ENCODE measurements around the gene RNF121.

Gene RNF121

DNA sequence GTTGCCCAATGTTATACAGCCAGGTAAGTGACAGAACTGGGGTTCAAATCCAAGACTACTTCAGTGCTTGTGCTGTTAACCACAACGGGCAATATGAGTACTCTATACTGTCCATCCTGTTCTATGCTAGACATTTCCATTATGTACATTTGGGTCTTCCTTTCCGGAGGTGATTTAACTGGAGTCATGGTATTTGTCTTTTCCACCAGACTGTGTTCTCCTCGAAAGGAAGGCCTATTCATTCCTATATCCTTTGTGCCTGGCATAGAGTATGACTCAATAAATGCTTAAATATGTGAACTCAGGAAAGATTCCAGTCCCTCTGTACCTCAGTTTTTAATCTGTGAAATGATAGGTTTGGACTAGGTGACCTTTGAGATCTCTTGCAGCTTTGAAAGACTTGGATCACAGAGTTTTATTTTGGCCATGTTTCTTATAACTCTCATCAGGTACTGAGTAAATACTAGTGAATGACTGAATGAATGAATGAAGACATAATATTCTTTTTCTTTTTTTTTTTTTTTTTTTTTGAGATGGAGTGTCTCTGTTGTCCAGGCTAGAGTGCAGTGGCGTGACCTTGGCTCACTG is 6.6 kb downstream of the RNF121 start:
- DNase-seq: no peak

DNA sequence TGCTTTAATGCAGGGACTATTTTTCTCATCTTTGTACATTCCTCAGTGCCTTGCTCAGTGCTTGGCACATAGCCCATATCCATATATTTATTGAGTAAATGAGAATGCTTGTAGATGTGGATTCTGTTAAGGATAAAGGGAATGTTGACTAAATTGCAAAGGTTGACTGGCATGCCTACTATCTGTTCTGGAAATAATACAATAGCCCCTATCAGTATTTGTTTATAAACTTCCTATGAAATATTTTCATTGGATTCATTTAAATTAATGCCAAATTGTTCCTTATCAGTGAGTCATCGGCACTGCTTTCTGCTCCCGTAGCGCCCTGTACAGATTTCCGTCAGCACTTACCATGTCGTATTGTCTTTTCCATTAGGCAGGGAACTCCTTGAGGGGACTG is 8.0 kb downstream of the RNF121 start:
- DNase-seq: no peak

DNA sequence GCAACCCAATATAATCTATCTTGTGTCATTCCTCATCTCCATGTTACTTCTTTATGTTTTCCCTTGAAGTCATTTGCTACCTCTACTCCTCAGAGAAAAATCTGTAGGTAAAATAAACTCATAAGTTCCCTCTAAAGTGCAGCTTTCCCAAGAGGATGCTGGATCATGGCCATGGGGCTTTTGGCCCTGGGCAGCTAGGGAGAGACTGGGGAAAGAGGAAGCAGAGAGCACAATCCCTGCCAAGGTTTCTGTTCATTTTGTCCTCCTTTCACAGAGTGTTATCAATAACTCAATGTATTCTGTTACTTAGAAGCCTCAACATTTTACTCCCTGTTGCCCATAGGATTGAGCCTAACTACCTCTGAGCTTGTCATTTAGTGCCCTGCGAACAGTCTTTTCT is 9.0 kb downstream of the RNF121 start:
- no peak for DNase-seq

DNA sequence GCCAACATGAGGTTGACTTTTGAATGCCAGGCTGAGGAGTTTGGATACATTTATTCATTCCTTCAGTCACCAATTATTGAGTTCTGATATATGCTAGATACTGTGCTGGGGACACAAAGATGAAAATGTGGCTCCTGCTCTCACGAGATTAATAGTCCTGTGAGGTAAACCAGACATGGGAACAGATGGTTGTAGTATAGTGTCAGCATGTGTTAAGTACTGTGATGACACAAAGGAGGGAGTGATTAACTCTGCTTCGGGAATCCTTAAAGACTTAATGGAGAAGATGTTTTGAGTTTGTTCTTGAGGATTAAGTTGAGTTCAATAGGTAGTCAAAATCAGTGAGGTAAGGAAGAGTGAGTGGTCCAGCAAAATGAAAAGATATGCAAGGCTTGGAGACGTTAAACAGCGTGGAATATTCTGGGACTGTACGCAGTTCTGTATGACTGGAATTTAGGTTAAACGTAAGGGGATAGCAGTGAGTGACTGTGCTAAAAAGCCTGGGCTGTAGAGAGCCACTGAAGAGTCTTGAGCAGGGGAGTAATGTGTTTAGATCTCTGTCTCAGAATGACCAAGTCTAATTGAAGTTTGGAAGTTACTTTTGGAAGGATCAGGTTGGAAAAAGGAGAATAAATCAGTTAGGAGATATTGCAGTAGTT is 11.8 kb downstream of the RNF121 start:
- no peak for DNase-seq

DNA sequence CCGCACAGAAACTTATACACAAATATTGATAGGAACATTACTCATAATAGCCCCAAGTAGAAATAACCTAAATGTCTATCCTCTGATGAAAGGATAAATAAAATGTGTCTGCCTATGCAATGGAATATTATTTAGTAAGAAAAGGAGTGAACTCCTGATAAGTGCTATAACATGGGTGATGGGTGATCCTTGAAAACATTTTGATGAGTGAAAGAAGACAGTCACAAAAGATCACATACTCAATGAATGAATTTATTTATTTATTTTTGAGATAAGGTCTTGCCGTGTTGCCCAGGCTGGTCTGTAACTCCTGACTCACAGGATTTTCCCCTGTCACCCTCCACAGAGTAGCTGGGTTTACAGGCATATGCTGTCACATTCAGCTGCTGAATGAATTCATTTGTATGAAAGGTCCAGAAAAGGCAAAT is 17.3 kb downstream of the RNF121 start:
- no peak for DNase-seq

DNA sequence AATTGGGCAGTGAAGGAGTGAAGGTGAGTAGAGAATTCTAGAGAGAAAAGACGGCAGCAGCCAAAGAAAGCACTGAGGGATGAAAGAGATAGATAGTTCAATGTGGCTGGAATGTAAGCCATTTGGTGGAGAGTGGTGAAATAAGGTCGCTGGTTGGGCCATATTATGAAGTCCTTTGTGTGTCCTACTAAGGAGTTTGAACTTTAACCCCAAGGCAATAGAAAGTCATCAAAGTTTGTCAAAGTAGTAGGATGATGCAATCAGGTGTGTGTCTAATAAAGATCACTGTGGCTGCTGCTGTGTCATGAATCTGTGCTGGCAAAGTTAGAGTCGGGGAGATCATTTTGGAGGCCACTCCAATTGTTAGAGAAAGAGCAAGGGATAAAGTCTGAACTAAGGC is 18.7 kb downstream of the RNF121 start:
- no peak for DNase-seq

DNA sequence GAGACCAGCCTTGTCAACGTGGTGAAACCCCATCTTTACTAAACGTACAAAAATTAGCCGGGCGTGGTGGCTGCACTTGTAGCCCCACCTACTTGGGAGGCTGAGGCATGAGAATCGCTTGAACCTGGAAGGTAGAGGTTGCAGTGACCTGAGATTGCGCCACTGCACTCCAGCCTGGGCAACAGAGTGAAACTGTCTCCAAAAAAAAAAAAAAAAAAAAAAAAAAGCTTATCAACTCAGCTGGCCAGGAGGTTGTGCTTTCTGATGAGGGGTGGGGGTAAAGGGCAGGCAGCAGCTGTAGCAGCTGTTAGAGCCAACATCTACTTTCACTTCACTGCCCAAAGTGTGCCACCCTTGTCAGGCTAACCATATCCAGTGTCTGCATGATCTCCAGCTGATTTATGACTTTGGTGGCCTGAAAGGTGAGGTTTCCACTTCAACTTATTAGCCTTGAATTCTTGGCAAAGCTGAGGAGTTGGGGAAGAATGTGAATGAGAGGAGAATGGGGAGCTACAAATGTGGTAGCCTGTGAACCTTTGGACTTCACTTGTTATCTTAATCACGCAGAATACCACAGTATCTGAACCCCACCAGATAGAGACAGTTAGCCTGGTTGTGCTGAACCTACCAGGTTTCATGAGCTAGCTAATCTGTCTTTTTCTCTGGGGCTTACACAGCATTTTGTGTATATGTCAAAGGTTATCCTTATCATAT is 19.6 kb downstream of the RNF121 start:
- no peak for DNase-seq

DNA sequence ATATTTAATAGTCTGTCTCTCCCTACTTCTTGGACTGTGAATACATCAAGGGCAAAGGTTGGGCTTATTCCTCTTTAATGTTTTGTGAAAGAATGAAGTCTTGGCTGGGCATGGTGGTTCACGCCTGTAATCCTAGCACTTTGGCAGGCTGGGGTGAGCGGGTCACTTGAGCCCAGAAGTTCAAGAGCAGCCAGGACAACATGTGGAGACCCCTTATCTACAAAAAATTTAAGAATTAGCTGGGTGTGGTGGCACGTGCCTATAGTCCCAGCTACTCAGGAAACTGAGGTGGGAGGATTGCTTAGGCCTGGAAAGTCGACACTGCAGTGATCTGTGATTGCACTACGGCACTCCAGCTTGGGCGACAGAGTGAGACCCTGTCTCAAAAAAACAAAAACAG is 20.2 kb downstream of the RNF121 start:
- no peak for DNase-seq

DNA sequence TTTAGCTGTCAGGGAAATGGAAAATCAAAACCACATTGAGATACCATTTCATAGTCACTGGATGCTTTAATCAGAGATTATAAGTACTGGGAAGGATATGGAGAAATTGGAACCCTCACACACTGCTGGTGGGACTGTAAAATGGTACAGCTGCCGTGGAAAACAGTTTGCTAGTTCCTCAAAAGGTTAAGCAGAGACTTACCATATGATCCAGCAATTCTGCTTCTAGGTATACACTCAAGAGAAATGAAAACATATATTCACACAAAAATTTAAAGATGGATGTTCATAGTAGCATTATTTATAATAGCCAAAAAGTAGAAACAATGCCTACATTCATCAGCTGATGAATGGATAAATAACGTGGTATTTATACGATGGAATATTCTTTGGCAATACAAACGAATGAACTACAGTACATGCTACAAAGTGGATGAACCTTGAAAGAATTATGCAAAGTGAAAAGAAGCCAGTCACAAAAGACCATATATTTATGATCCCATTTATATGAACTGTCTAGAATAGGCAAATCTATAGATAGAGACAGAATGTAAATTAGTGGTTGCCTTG is 23.0 kb downstream of the RNF121 start:
- DNase-seq: no peak

DNA sequence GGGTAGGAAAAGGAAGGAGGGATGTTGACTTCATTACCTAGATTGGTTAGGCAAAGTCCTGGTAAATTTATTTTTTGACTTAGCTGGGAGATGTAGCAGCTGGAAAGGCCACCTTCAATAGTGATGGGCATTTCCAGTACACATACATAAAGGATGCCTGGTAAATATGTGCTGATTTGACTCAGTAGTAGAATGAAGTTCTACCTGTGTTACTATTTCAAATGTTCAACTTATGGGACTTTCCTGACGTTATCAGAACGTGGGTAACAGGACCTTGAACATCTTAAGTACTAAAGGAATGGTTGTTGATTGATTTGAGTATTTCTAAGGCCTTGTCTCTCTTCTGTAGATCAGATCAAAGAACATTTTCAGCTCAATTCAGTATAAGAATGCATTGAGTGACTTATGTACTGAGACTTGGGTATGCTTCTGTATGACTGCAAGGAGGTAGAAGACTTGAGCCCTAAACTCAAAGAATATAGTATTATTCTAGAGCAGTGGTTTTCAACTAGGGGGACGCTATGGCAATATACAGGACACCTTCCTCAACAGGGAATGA is 27.1 kb downstream of the RNF121 start:
- no peak for DNase-seq

DNA sequence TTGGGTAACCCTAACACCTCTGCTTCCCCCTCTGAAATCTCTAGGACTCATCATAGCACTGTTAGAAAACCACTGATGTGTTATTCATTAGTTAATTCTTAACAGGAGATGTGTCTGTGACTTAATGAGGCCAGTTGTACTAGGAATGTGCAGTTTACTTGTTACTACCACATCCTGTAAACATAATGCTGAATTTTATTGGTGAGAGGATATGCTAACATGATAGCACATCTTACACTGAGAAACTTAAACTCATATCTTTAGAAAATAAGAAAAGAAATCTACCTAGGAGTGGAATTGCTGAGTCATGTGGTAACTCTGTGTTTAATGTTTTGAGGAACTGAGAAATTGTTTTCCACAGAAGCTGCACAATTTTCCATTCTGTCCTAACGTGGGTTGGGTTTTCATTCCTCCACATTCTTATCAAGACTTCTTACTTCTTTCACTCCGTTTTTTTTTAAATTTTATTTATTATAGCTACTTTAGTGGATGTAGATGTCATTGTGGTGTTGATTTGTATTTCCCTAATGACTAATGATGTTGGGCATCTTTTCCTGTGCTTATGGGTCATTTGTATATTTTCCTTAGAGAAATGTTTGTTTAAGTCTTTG is 33.7 kb downstream of the RNF121 start:
- DNase-seq: no peak

DNA sequence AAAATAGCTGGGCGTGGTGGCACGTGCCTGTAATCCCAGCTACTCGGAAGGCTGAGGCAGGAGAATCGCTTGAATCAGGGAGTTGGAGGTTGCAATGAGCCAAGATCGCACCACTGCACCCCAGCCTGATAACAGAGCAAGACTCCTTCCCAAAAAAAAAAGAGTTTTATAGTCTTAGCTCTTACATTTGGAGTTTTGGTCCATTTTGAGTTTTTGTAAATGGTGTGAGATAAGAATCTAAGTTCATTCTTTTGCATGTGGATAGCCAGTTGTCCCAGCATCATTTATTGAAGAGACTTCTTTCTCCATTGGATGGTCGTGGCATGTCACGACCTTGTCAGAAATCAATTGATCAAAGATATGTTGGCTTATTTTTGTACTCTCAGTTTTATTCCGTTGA is 34.6 kb downstream of the RNF121 start:
- DNase-seq: no peak

DNA sequence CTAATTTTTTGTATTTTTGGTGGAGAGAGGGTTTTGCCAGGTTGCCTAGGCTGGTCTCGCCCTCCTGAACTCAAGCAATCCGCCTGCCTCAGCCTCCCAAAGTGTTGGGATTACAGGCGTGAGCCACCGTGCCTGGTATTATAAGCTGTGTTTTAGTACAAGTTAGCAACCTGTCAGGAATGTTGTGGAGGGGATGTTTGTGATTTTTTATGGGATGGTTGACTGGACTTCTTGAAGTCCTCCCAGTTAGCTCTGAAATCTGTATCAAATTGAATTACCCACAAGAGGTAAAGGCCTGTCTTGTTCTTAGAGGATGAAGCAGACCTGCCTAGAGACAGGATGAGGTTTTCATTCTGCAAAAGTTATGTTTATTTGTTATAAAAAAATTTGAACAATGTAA is 35.8 kb downstream of the RNF121 start:
- DNase-seq: no peak

DNA sequence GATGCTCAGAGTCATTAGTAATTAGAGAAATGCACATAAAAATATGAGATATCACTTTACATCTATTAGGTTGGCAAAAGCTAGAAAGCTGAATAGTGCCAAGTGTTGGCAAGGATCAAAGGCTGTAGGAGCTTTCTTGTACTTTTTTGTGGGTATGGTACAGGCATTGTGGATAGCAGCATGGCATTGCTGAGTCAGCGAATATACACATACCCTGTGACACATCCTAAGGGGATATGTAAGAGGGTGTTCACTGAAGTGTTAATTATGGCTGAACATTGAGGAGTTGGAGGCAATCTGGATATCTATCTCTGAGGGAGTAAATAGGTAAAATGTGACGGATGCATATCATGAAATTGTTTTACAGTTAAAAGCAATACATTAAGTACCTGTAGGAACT is 42.8 kb downstream of the RNF121 start:
- DNase-seq: no peak

DNA sequence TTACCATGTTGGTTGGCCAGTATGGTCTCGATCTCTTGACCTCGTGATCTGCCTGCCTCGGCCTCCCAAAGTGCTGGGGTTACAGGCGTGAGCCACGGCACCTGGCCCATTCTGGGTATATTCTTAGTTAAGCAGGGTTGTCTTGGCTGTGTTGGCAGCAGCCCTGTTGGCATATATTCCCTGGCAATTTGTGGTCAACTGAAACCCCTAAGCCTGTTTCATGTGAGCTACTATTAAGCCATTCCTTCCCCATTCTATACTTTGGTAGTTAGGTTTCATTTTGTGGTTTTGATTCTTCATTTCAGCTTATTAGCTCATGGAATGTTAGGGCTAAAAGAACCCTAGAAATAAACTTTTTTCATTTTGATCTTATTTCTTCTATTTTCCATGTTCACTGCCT is 47.7 kb downstream of the RNF121 start:
- DNase-seq: no peak

DNA sequence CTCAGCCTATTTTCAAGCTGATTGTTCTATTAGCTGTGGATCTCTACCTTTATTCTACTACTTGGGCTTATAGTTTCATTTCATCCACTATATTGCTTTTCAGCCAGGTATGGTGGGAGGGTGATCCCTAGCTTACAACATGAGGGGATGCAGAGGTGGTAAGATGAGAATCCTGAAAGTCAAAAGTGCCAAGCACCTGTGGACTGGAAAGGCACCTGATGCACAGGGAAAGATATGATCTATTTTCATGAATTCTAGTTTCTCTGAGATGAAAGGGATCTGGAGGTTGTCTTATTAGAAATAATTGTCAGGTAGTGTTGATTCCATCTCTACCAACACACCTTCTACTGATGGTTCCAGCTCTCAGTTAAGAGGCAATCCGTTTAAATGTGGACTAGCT is 48.2 kb downstream of the RNF121 start:
- DNase-seq: no peak

DNA sequence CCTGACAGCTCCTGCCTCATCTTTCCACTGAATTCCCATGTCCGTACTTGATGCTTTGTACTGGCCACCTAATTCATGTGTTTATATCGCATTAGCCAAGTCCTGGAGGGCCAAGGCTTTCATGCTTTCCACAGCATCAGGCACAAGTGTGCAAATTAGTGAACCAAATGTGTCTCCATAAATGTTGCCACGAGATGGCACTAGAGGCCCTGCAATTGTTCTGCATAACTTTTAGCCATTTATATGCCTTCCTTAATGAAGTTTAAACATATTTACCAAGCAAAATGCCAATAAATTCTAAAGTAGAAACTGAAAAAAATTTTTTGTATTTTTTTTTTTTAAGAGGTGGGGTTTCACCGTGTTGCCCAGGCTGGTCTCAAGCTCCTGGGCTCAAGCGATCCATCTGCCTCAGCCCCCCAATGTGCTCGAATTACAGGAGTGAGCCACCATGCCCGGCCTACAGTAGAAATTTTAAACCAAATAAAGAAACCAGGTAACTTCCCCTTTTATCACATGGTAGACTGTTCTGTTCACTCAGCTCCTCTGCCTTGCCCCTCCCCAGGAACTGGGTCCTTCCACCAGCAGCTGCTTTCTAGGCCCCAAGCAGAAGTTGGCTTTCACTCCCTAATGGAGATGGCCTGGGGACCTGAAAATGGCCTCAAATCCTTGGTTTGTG is 49.0 kb downstream of the RNF121 start:
- DNase-seq: peak; percentile 15

DNA sequence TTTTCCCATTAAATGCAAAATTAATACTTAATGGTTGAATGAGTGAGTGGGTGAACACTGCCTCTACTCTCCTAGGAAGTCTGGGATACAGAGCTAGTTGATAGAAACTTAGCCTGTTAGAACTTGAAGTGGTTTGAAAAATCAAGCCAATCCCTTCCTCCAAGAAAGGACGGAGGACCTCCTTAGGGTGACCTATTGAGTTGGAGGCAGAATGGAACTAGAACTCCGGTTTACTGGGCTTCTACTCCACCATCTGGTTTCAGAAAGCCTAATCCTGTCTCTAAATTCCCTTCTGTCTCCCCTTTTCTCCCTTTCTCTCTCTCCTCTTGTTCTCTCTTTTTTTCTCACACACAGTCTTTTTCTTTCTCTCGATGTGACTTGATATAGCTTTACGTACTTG is 50.2 kb downstream of the RNF121 start:
- no peak for DNase-seq

DNA sequence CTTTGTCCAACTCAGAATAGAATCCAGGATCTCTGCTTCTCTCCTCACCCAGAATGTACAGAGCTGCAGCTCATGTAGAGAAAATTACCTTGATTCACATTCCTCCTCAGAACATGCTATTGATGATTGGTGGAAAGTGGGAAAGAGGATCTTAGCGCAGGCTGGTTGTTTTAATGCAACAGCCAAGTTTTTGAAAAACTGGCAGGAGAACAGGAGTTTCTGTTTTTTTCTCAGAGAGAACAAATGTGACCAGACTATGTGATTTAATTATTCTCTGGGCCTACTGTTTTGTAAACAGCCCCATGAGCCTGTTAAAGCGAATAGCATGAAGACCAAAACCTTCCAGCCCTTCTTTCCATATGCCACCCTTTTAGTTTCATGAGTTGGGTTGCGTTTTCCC is 50.8 kb downstream of the RNF121 start:
- DNase-seq: no peak

DNA sequence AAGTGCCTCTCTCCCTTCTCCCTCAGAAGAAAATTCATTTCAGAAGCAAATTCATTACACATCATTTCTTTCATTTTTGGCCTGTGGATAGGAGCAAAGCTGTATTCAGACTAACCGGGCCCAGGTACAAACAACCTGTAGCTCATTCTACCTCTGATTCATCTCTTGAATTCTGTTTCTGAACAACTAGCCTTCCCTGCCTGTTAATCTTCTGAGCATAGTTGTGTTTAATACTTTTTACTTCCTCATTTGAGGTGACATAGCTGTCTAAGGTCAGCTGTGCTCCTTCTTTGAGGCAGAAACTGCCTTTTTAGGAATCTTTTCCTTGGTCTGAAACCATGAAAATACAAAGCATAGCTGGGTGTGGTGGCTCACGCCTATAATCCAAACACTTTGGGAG is 57.3 kb downstream of the RNF121 start:
- DNase-seq: no peak

DNA sequence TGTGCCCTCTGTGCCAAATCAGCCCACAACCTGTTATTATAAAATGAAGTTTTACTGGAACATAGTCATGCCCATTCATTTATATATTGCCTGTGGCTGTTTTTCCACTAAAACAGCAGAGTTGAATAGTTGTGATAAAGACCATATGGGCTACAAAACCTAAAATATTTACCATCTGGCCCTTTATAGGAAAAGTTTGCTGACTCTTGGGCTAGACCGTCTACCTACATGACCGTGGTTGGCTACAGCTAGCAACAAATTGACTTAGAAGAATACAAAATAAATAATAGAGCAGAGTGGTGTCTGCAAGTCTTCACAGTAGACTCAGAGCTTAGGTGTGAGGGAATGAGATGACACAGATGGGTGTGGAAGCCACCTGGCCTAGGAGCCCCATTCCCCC is 58.7 kb downstream of the RNF121 start:
- DNase-seq: no peak

DNA sequence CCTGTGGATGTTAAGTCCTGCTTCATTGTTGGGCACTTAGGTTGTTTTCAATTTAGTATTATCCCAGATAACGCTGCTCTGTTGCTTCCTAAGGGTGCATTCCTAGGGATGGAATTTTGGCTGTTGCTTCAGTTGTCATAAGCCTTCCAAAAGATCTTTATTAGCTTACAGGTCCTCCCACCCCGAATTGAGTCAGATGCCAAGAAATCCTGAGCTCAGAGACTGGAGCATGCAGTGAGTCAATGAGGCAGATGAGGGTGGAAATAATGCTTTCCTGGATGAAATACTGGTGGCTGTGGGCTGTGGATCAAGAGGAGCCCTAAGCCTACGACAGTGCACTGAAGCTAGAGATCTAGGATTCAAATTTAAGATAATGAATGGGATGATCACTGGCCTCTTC is 59.2 kb downstream of the RNF121 start:
- no peak for DNase-seq

DNA sequence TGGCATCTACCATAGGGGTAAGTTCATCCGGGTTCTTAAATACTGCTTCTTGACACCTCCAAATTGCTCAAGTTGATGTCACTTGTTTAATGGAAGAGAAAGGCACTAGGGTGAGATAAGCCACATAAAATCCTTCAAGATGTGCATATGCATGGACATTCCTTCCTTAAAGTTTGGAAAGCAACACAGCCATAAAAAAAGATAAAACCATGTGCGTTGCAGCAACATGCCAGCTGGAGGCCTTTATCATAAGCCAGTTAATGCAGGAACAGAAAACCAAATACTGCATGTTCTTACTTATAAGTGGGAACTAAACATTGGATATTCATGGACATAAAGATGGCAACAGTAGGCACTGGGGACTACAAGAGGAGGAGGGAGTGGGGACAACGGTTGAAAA is 61.9 kb downstream of the RNF121 start:
- DNase-seq: no peak

Measured in NCI-H1092 (cell line).